VCaP (cell line): ENCODE results near the gene EMILIN1.

ENCODE experiments used
- H3K27ac ChIP-seq: fragments of 450-650 bp; 2 replicates; pipeline ENCODE4 v1.5.1; 2017
- TF ChIP-seq, protein P1 (sequence below): fragments of 450-650 bp; conservative IDR thresholded peaks from 2 replicates; pipeline ENCODE4 v1.5.1; 2017; ENCODE audit warnings: mild to moderate bottlenecking, moderate library complexity

The EMILIN1 gene

DNA sequence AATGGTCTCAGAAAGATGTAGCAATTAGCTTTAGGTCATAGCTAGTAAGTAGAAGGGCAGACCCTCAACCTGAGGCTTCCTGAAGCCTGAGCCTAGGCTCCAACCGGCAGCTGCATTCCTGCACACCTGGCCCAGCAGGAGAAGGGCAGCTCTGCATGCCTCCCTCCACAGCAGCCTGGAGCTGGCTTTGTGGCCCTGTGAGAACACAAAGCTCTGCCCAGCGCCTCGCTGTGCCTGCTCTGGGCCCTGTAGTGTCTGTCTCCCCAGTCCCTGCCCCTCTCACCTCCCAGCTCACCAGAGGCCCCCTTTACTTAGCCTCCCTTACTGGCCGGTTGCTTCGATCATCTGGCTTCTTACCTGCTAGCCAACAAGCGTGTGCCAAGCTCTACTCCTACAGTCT is 39.0 kb upstream of the EMILIN1 start:
- no peak overlapping the region for H3K27ac ChIP-seq
- TF ChIP-seq, protein P1, sequence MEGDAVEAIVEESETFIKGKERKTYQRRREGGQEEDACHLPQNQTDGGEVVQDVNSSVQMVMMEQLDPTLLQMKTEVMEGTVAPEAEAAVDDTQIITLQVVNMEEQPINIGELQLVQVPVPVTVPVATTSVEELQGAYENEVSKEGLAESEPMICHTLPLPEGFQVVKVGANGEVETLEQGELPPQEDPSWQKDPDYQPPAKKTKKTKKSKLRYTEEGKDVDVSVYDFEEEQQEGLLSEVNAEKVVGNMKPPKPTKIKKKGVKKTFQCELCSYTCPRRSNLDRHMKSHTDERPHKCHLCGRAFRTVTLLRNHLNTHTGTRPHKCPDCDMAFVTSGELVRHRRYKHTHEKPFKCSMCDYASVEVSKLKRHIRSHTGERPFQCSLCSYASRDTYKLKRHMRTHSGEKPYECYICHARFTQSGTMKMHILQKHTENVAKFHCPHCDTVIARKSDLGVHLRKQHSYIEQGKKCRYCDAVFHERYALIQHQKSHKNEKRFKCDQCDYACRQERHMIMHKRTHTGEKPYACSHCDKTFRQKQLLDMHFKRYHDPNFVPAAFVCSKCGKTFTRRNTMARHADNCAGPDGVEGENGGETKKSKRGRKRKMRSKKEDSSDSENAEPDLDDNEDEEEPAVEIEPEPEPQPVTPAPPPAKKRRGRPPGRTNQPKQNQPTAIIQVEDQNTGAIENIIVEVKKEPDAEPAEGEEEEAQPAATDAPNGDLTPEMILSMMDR = no peak

DNA sequence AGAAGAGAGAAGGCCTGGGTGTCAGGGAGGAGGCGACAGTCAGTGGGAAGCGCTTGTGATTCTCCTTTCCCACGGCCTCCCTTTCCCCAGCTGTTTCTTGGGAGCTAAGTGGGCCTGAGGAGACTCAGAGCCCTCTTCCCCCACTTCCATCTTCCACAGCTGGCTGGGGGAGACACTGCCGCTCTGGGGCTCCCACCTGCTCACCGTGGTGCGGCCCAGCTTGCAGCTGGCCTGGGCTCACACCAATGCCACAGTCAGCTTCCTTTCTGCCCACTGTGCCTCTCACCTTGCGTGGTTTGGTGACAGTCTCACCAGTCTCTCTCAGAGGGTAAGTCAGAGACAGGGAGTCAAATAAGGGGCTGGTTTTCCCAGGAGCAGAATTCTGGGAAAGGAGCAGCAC is 38.5 kb upstream of the EMILIN1 start:
- no peak overlapping the region for H3K27ac ChIP-seq
- TF ChIP-seq, protein P1 = no peak

DNA sequence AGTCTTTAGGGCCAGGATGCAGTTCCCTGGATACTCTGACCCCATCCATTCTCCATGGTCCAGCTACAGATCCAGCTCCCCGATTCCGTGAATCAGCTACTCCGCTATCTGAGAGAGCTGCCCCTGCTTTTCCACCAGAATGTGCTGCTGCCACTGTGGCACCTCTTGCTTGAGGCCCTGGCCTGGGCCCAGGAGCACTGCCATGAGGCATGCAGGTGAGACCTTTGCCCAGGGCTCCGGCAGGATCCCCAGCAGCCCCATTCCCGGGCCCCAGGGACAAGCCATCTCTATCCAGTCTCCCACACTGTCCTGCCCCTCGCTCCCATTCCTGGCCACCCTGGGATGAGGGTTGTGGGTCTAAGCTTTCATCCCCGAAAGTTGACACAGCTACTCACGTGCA is 38.1 kb upstream of the EMILIN1 start:
- TF ChIP-seq, protein P1 = no peak
- no peak overlapping the region for H3K27ac ChIP-seq

DNA sequence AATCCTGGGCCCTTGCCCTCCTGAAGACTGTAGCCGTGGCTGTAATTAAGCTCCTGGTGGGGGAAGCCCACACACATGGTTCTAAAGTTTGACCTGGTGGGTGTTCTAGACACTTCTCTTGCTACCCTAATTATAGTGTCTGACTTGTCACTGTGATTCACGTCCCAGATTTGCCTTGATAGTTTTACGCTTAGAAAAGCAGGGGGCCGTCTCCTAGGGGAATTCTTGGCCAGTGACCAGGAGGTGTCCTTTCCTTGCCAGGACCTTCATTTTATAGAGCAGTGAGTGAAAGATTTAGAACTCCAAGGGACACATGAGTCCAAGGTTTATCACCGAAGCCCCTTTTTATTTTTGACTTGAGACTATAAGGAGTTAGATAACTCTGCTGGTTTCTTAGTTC is 36.7 kb upstream of the EMILIN1 start:
- TF ChIP-seq, protein P1 = no peak
- peak overlapping the region; percentile 17; the same call in 1 of the 2 replicates for H3K27ac ChIP-seq

DNA sequence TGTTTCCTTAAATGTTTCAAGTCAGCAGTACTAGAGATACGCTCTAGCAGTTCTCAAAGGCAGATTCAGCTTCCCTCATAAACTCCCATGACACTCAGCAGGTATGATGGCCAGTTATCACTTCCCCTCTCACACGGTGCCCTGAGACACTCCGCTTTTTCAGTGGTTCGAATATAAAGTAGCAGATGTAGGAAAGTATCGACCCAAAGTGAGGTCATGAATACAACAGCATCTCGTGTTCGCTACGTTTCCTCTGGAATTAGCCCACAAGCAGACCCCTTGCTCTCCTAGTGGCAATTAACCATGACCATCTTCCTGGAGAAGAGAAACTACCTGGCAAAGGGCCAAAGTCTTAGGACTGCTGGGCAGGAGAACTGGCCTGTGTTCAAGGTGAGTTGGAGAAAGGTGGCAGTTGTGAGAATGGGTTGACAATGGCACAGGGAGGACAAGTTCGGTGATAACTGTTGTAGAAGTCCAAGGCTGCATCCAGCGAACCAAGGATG is 36.2 kb upstream of the EMILIN1 start:
- TF ChIP-seq, protein P1 = no peak
- peak overlapping the region; percentile 17; the same call in 1 of the 2 replicates for H3K27ac ChIP-seq

DNA sequence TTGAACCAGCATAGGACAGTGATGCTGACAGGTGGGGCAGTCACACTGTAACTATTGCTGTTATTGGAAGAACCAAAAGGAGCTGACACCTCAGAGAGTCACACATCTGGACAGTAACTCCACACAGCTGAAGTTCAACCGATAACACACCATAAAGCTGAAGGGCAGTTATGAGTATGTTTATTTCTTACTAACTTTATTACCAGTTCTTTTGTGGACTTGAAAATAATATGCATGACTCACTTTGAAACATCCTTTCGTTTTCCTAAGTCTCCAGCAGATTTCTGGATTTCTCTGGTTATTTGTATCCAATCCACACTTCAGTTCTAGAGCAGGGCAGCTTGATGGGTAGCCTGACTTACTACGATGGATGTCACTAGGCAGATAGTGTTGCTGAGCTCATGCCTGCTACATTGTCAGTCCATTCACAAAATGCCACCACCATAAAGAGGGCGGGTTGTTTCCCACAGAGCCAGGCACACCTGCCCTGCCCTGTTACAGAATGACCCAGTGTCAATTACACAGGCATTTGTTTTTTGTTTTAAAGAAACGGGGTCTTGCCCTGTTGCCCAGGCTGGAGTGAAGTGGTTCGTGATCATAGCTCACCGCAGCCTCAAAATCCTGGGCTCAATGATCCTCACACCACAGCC is 35.3 kb upstream of the EMILIN1 start:
- H3K27ac ChIP-seq = no peak overlapping the region

DNA sequence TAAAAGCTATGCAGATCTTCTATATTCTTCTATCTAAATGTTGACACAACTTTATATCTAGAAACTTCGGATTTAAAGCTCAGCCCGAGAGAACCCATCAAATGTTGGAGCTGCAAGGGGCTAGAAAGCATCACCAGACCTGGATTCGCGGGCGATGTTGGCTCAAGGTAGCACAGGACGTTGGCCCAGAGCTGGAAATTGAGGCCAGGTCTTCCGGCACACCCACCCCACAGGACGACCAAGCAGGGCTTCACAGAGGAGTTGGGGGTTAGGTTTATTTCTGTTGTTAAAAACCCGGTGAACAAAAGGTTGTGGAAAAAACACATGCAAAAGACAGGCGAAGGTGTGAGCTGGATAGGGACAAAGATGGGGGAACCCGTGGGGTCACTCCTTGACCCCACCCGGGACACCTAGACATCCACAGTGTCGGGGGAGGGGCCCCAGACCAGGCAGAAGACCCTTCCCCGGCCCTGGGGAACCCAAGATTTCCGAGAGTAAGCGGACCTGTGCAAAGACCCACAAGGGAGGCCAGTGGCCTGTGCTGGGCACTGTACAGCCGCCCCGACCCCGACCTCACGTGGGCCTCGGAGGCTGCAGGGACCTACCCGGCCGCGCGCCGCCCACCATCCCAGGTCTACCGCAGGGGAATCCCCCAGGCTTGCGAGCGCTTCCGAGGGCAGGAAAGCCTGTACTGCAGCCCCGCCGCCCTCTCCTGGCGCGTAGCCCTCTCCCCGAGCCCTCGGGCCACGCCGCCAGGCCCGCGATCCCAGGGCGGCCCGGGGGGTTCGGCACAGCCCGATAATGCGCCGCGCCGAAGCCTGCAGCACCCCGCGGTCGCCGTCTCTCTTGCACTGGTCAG is 28.8 kb upstream of the EMILIN1 start:
- peak overlapping the region; percentile 85 for H3K27ac ChIP-seq
- TF ChIP-seq, protein P1 = no peak

More for the DNA sequence above, 35.3 kb upstream of the EMILIN1 start:
- TF ChIP-seq, protein P1 = no peak
